IPS DF 6.9 (cell line): ENCODE measurements around the gene AP2A2.

ENCODE experiments used
- DNase-seq: peaks from one replicate; pipeline ENCODE4 v3.0.0-alpha.2; 2013; ENCODE audit warnings: low read depth, low spot score
- H3K27ac ChIP-seq: one replicate; pipeline ENCODE4 v1.5.1; 2013; ENCODE audit warnings: low read length, control low read depth
- H3K27me3 ChIP-seq: 2 replicates; pipeline ENCODE4 v1.6.1; 2013; ENCODE audit warnings: mild to moderate bottlenecking, low read length; ENCODE audit not compliant: control insufficient read depth, insufficient read depth
- H3K36me3 ChIP-seq: 2 replicates; pipeline ENCODE4 v1.6.1; 2013; ENCODE audit warnings: low read length; ENCODE audit not compliant: control insufficient read depth, insufficient read depth
- H3K4me1 ChIP-seq: 2 replicates; pipeline ENCODE4 v1.6.1; 2013; ENCODE audit warnings: low read length; ENCODE audit not compliant: control insufficient read depth, insufficient read depth
- H3K4me3 ChIP-seq: 2 replicates; pipeline ENCODE4 v1.5.1; 2013; ENCODE audit warnings: mild to moderate bottlenecking, low read length
- H3K9me3 ChIP-seq: 2 replicates; pipeline ENCODE4 v1.6.1; 2013; ENCODE audit warnings: low read length, inconsistent platforms; ENCODE audit not compliant: control insufficient read depth, insufficient read depth
- WGBS: extraction: QIAGEN DNeasy Blood & Tissue Kit; methylation state at CpG from one replicate; pipeline ENCODE4 v1.1.7; 2013; ENCODE audit warnings: mixed read lengths, missing lambda C conversion rate; ENCODE audit not compliant: insufficient read length, insufficient coverage; 5-methylcytosine and 5-hydroxymethylcytosine counted together

The AP2A2 gene

GRCh38 chr11:995044-995751 is 69.5 kb downstream of the AP2A2 start:
- Histone ChIP-seq H3K9me3 (no peaks in the 10 kb centered on the region), H3K27me3 (no peaks in the 10 kb centered on the region), H3K4me3 (no peak overlapping the region), H3K27ac (no peak overlapping the region), H3K4me1 (no peaks in the 10 kb centered on the region), H3K36me3 (peaks cover 28% of the 10 kb centered on the region)
- no CpG with 5 or more reads among the region's 16 CpGs for WGBS
- DNase-seq: no peak

- Histone ChIP-seq H3K4me3 (no peak overlapping the region), H3K36me3 (peaks cover 34% of the 10 kb centered on the region), H3K4me1 (no peaks in the 10 kb centered on the region), H3K27ac (no peak overlapping the region), H3K27me3 (no peaks in the 10 kb centered on the region), H3K9me3 (no peaks in the 10 kb centered on the region)
- DNase-seq: no peak
- no CpG with 5 or more reads among the region's 22 CpGs for WGBS
These were observed 70.2 kb downstream of the AP2A2 start for GRCh38 chr11:995752-996420.

GRCh38 chr11:996681-997080 is 71.0 kb downstream of the AP2A2 start:
- H3K9me3 ChIP-seq: no peaks in the 10 kb centered on the region
- DNase-seq: no peak
- H3K36me3 ChIP-seq: peaks cover 37% of the 10 kb centered on the region
- H3K4me1 ChIP-seq: no peaks in the 10 kb centered on the region
- no peak overlapping the region for H3K4me3 ChIP-seq
- no peaks in the 10 kb centered on the region for H3K27me3 ChIP-seq
- no peak overlapping the region for H3K27ac ChIP-seq
- WGBS: no CpG with 5 or more reads among the region's 10 CpGs

GRCh38 chr11:997907-998306 is 72.2 kb downstream of the AP2A2 start:
- Histone ChIP-seq H3K27ac (no peak overlapping the region), H3K4me3 (no peak overlapping the region), H3K27me3 (no peaks in the 10 kb centered on the region), H3K9me3 (no peaks in the 10 kb centered on the region), H3K36me3 (peaks cover 28% of the 10 kb centered on the region), H3K4me1 (no peaks in the 10 kb centered on the region)
- WGBS: no CpG with 5 or more reads among the region's 14 CpGs
- DNase-seq: no peak

- no CpG with 5 or more reads among the region's 10 CpGs for WGBS
These were observed 73.3 kb downstream of the AP2A2 start for GRCh38 chr11:999009-999408.

GRCh38 chr11:1000357-1001278 is 74.9 kb downstream of the AP2A2 start:
- no CpG with 5 or more reads among the region's 38 CpGs for WGBS
- Histone ChIP-seq H3K4me1 (no peaks in the 10 kb centered on the region), H3K27me3 (no peaks in the 10 kb centered on the region), H3K27ac (no peak overlapping the region), H3K9me3 (no peaks in the 10 kb centered on the region), H3K36me3 (peaks cover 17% of the 10 kb centered on the region), H3K4me3 (no peak overlapping the region)
- no peak for DNase-seq

More at GRCh38 chr11:999009-999408, 73.3 kb downstream of the AP2A2 start:
- Histone ChIP-seq H3K4me3 (no peak overlapping the region), H3K4me1 (no peaks in the 10 kb centered on the region), H3K9me3 (no peaks in the 10 kb centered on the region), H3K27ac (no peak overlapping the region), H3K27me3 (no peaks in the 10 kb centered on the region), H3K36me3 (peaks cover 21% of the 10 kb centered on the region)
- no peak for DNase-seq

- no CpG with 5 or more reads among the region's 32 CpGs for WGBS
- no peak overlapping the region for H3K4me3 ChIP-seq
- no peak for DNase-seq
- H3K27me3 ChIP-seq: no peaks in the 10 kb centered on the region
- no peaks in the 10 kb centered on the region for H3K9me3 ChIP-seq
- no peaks in the 10 kb centered on the region for H3K4me1 ChIP-seq
- H3K27ac ChIP-seq: no peak overlapping the region
- H3K36me3 ChIP-seq: peaks cover 14% of the 10 kb centered on the region
These were observed 76.1 kb downstream of the AP2A2 start for GRCh38 chr11:1001617-1002405.

GRCh38 chr11:1002406-1002984 is 76.8 kb downstream of the AP2A2 start:
- H3K36me3 ChIP-seq: peaks cover 14% of the 10 kb centered on the region
- no peaks in the 10 kb centered on the region for H3K4me1 ChIP-seq
- no peak overlapping the region for H3K4me3 ChIP-seq
- no peaks in the 10 kb centered on the region for H3K27me3 ChIP-seq
- DNase-seq: no peak
- no peak overlapping the region for H3K27ac ChIP-seq
- H3K9me3 ChIP-seq: no peaks in the 10 kb centered on the region
- WGBS: no CpG with 5 or more reads among the region's 20 CpGs

- Histone ChIP-seq H3K4me3 (no peak overlapping the region), H3K27ac (no peak overlapping the region), H3K9me3 (no peaks in the 10 kb centered on the region), H3K4me1 (no peaks in the 10 kb centered on the region), H3K36me3 (peaks cover 17% of the 10 kb centered on the region), H3K27me3 (no peaks in the 10 kb centered on the region)
- no peak for DNase-seq
- WGBS: no CpG with 5 or more reads among the region's 20 CpGs
These were observed 77.5 kb downstream of the AP2A2 start for GRCh38 chr11:1003159-1003558.
